ENCODE data around the gene C19orf12.
"Not testable (repeated sequence)": the region's sequence is repeated elsewhere in the genome, so short reads cannot be mapped to it uniquely, and the experiment has no call there.

C19orf12 gene

DNA sequence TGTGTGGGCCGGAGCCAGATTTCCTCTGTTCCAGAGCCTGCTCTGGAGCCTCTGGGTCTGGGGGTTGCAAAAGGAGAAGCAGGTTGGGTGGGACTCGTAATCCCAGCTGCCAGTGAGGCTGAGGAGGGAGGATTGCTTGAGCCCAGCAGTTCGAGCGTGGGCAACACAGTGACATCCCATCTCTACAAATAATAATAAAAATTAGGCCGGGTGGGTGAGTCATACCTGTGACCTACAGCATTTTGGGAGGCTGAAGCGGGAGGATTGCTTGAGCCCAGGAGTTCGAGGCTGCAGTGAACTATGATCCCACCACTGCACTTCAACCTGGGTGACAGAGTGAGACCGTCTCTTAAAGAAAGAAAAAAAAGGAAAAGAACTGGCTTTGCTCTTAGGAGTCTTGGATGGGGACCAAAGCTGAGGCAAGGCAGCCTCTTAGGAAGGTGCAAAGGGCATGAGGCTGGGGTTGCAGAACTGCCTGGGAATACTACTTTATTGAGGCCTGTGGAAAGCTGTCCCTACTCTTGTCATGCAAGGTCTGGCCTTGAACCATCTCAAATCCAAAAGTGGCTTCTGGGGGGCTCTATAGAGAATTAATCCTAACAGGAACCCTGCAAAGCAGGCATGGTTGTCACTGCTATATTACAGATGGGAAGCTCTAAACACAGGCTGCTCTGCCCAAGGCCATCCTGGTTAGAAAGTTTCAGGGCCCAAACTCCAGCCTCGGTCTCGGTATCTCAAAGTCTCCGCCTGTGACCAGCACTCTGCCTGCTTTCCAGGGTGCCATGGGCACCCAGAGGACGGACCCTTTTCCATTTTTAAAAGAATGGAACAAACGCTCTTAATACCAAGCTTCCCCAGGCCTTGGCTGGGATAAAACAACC, 880 bp upstream of the C19orf12 start:
- TF ChIP-seq, protein P1, sequence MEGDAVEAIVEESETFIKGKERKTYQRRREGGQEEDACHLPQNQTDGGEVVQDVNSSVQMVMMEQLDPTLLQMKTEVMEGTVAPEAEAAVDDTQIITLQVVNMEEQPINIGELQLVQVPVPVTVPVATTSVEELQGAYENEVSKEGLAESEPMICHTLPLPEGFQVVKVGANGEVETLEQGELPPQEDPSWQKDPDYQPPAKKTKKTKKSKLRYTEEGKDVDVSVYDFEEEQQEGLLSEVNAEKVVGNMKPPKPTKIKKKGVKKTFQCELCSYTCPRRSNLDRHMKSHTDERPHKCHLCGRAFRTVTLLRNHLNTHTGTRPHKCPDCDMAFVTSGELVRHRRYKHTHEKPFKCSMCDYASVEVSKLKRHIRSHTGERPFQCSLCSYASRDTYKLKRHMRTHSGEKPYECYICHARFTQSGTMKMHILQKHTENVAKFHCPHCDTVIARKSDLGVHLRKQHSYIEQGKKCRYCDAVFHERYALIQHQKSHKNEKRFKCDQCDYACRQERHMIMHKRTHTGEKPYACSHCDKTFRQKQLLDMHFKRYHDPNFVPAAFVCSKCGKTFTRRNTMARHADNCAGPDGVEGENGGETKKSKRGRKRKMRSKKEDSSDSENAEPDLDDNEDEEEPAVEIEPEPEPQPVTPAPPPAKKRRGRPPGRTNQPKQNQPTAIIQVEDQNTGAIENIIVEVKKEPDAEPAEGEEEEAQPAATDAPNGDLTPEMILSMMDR (IDR thresholded peaks at IDR 0.05; ENCODE audit: insufficient read depth, low read depth, low read length, missing control alignments) = no peak
- peak overlapping the region; percentile 90 for H3K4me3 ChIP-seq (ENCODE audit: low read depth, low read length)
- peak; percentile 24 for DNase-seq (ENCODE audit: low read depth)

DNA sequence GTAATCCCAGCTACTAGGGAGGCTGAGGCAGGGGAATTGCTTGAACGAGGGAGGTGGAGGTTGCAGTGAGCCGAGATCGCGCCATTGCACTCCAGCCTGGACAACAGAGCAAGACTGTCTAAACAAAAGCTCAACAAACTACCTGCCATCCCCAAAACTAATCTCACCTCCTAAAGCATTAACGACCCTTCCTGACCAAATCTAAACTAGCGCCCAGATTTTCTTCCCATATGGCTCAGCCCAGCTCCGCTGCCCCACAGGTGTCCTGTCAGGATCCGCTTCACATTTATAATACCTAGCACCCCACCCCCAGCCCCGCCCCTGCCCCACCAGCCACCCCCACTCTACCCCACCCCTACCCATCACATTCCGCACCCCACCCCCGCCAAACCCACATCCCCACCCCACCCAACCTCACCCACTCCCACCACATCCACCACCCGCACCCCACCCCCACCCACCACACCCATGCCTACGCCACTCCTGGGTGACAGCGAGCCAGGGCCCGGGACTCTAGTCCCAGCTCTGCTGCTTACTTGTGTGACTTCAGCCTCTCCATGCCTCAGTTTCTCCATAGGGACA, 599 bp downstream of the C19orf12 start:
- peak; percentile 36 for DNase-seq (ENCODE audit: low read depth)
- TF ChIP-seq, protein P1 (IDR thresholded peaks at IDR 0.05; ENCODE audit: insufficient read depth, low read depth, low read length, missing control alignments) = no peak

DNA sequence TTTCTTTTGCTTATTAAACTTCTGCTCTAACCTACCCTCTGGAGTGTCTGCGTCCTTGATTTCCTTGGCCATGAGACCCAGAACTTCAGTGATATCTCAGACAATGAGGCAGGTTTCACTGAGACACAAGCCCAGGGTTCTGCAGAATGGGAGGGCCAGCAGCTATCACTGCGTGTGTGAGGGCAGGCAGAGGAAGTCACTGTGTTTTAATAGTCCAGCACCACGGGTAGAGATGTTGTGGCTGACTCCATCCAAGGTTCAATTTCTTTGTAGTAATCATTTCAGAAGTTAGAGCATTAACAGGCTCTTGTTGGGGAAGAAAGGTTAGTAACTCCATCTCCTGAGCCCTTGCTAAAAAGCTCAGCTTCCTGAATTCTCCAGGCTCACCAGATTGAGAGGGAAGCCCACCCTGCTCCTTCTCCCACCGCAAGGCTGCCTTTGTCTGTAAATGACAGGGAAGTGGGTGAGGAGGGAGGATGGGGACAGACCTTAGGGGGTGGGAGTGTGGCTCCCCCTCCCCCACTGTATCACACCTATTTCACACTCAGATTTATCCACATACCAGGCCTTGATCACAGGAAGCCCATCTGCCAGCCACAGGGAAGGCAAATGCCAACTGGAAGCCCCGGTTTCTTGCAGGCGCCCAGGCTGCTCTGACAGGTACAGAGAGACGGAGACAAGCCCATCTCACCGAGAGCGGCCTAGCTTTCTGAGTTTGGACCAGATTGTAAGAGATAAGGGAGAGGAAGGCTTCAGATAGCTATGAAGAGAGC, 2.1 kb downstream of the C19orf12 start:
- TF ChIP-seq, protein P1 (IDR thresholded peaks at IDR 0.05; ENCODE audit: insufficient read depth, low read depth, low read length, missing control alignments) = no peak
- H3K4me3 ChIP-seq (ENCODE audit: low read depth, low read length) = no peak overlapping the region
- no peak for DNase-seq (ENCODE audit: low read depth)

More for the DNA sequence above, 599 bp downstream of the C19orf12 start:
- peak overlapping the region; percentile 90 for H3K4me3 ChIP-seq (ENCODE audit: low read depth, low read length)

DNA sequence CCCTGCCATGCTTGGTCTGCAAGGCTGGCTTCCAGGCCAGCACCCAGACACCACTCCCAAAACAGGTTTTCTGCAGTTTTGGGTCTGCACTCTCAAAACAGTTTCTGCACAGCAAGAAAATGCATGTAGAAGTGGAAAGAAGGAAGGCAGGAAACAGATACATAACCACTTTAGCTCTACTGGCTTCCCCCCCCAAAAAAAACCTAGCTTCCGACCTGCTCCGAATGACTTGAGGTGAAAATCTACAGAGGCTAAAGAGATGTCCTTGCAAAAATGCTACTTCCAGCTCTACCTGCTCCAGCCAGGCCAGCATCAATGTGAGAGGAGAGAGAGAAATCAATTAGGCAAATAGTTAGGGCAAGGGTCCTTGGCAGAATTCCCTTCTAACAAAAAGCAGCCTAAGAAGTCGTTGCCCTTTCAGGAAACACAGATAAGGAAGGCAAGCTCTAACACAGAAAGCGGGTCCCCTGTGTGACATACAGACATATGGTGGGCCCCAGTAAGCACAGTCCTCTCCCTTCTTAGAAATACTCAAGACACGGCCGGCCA, 3.4 kb downstream of the C19orf12 start:
- no peak overlapping the region for H3K4me3 ChIP-seq (ENCODE audit: low read depth, low read length)
- TF ChIP-seq, protein P1 (IDR thresholded peaks at IDR 0.05; ENCODE audit: insufficient read depth, low read depth, low read length, missing control alignments) = no peak
- no peak for DNase-seq (ENCODE audit: low read depth)

DNA sequence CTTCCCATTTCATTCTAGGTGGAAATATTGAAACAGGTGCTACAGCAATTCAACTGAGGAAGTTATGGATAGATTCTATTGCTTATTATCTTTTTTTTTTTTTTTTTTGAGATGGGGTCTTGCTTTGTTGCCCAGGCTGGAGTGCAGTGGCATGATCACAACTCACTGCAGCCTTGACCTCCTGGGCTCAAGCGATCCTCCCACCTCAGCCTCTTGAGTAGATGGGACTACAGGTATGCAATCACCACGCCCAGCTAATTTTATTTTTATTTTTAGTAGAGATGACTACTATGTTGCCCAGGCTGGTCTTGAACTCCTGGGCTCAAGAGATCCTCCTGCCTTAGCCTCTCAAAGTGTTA, 5.6 kb downstream of the C19orf12 start:
- DNase-seq (ENCODE audit: low read depth); H3K4me3 ChIP-seq (ENCODE audit: low read depth, low read length): not testable (repeated sequence)

DNA sequence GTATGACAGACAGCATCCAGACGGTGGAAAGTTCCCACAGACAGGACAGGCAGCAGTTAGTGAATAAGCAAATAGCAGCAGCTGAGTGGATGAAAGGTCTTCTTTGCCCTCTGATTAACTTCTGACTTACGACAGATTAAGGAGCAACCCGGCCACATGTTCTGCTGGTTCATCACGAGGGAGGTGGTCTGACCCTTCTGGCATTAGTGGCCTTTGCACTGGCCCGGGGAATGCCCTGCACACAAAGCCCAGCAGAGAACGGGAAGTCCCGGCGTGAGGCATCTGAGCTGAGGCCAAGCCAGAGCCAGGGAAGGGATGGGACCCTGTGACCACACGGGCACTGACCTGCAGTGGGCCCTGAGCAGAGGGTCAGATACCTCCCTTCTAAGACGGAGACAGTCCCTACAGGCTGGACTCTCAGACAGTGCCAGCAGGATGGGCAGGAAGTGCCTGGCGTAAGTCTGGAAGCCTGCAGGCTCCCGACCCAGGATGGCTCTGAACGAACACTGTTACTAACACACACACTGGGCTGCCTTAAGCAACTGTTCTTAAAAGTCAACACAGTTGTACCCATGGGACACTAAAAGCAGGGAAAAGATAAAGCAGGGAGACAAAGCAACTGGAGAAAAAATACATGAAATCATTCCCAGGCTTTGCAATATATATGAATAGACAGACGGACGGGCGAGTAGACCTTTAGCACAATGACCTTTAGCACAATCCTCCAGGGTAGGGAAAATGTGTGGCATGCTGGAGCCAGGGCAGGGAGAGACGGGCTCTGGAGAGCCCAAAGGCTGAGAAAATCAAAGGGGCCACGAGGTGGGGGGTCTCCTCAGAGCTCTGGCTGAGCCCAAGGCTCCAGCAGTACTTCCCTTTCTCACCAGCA, 6.3 kb downstream of the C19orf12 start:
- H3K4me3 ChIP-seq (ENCODE audit: low read depth, low read length) = no peak overlapping the region
- DNase-seq (ENCODE audit: low read depth) = no peak
- TF ChIP-seq, protein P1 (IDR thresholded peaks at IDR 0.05; ENCODE audit: insufficient read depth, low read depth, low read length, missing control alignments) = no peak
